HL-60 (cell line): ENCODE measurements around the gene ZFYVE28.

ENCODE experiments used
- DNase-seq, 2 experiments: peaks; one replicate each; pipeline ENCODE4 v3.0.0-alpha.2; 2010 to 2020; ENCODE audit warnings: low read depth in 1 of 2, low spot score in 1 of 2
- H3K27ac ChIP-seq: fragments of 250-450 bp; sonication (Bioruptor Pico); replicated peaks from 2 replicates; pipeline ENCODE4 v1.5.1; 2020; ENCODE audit warnings: mild to moderate bottlenecking, moderate library complexity
- H3K27me3 ChIP-seq: fragments of 250-450 bp; sonication (Bioruptor Pico); 2 replicates; pipeline ENCODE4 v1.5.1; 2021; ENCODE audit warnings: mild to moderate bottlenecking, moderate library complexity; ENCODE audit not compliant: insufficient read depth, poor library complexity, severe bottlenecking
- H3K4me3 ChIP-seq: replicated peaks from 2 replicates; pipeline ENCODE4 v1.5.1; 2011; ENCODE audit warnings: mild to moderate bottlenecking, control low read depth, low read length; ENCODE audit not compliant: insufficient read depth
- CTCF ChIP-seq: IDR thresholded peaks from one replicate; pipeline ENCODE4 v1.5.1; 2011; ENCODE audit warnings: low read length, control low read depth, inconsistent platforms; ENCODE audit not compliant: insufficient read depth
- GABPA ChIP-seq: IDR thresholded peaks from 2 replicates; pipeline ENCODE4 v1.6.1; 2012; ENCODE audit warnings: low read depth
- POLR2AphosphoS5 ChIP-seq: IDR thresholded peaks from 2 replicates; pipeline ENCODE4 v1.6.1; 2012; ENCODE audit warnings: low read depth
- REST ChIP-seq: IDR thresholded peaks from 2 replicates; pipeline ENCODE4 v1.6.1; 2012; ENCODE audit warnings: low read depth; ENCODE audit not compliant: insufficient replicate concordance
- SPI1 ChIP-seq: IDR thresholded peaks from 2 replicates; pipeline ENCODE4 v1.6.1; 2012; ENCODE audit warnings: low read depth, mild to moderate bottlenecking, borderline replicate concordance

ZFYVE28 gene

GRCh38 chr4:2332976-2333319 lies 85.5 kb downstream of the ZFYVE28 start:
- Histone ChIP-seq H3K27ac (no peak overlapping the region), H3K27me3 (peaks cover 3% of the 10 kb centered on the region), H3K4me3 (no peak overlapping the region)
- TF ChIP-seq CTCF = no peak
- no peak for TF ChIP-seq SPI1
- TF ChIP-seq GABPA = no peak
- no peak for TF ChIP-seq REST
- TF ChIP-seq POLR2AphosphoS5 = no peak
- DNase-seq = no peak

- no peak for TF ChIP-seq REST
- no peak for TF ChIP-seq POLR2AphosphoS5
- TF ChIP-seq SPI1 = no peak
- no peak for TF ChIP-seq CTCF
- no peak for TF ChIP-seq GABPA
- Histone ChIP-seq H3K27me3 (peaks cover 3% of the 10 kb centered on the region), H3K4me3 (no peak overlapping the region), H3K27ac (no peak overlapping the region)
- no peak for DNase-seq
Measured at GRCh38 chr4:2332201-2332975, 86.1 kb downstream of the ZFYVE28 start.

GRCh38 chr4:2331519-2332200 lies 86.8 kb downstream of the ZFYVE28 start:
- no peak overlapping the region for H3K27ac ChIP-seq
- peaks cover 3% of the 10 kb centered on the region for H3K27me3 ChIP-seq
- TF ChIP-seq POLR2AphosphoS5 (no peak), GABPA (no peak), CTCF (no peak), REST (no peak), SPI1 (no peak)
- DNase-seq = no peak
- no peak overlapping the region for H3K4me3 ChIP-seq
